Caco-2 (cell line): Measurements from ENCODE around the gene BEST3. TPM values are rescaled to one million over a fixed set of nuclear protein-coding genes. Genes with fewer than 3 reads are reported as not detected.

Experiments
- BruUV-seq: library from RNA; stranded (reverse); fragments of 400-500 nt; replicated peaks from 2 replicates; lab custom pipeline; 2021; lab: Mats Ljungman, UMichigan
- CTCF ChIA-PET: fragments of 300-600 bp; sonication (Branson Sonifier 250); formaldehyde crosslinking; loops from one replicate; lab custom pipeline; 2022; ENCODE audit warnings: antibody characterized with exemption; lab: Charles Lee
- POLR2A ChIA-PET: fragments of 300-600 bp; sonication (Branson Sonifier 250); formaldehyde crosslinking; loops from one replicate; lab custom pipeline; 2022; ENCODE audit warnings: antibody characterized with exemption; lab: Charles Lee
- DNase-seq, 2 experiments: peaks; one replicate each; pipeline versions ENCODE4 v3.0.0 to v3.0.0-alpha.2; 2020 to 2022
- H3K27me3 ChIP-seq: replicated peaks from 2 replicates; pipeline ENCODE4 v1.6.0; 2011; ENCODE audit warnings: low read length; ENCODE audit not compliant: control insufficient read depth, insufficient read depth
- H3K36me3 ChIP-seq: 2 replicates; pipeline ENCODE4 v1.5.1; 2011; ENCODE audit warnings: low read length; ENCODE audit not compliant: control insufficient read depth, insufficient read depth
- H3K4me1 ChIP-seq: fragments of 250-450 bp; sonication (Bioruptor Pico); 2 replicates; pipeline ENCODE4 v1.5.1; 2020; ENCODE audit warnings: mild to moderate bottlenecking
- H3K4me3 ChIP-seq: 2 replicates; pipeline ENCODE4 v1.5.1; 2011; ENCODE audit warnings: low read depth, mild to moderate bottlenecking, control low read depth, low read length
- H3K9me3 ChIP-seq: fragments of 250-450 bp; sonication (Bioruptor Pico); 2 replicates; pipeline ENCODE4 v1.5.1; 2020; ENCODE audit warnings: mild to moderate bottlenecking, moderate library complexity
- H3K27ac Mint-ChIP-seq: one replicate; pipeline ENCODE4 v1.8.0; 2022; ENCODE audit warnings: mixed read lengths; ENCODE audit not compliant: unreplicated experiment
- H3K27me3 Mint-ChIP-seq: one replicate; pipeline ENCODE4 v1.8.0; 2022; ENCODE audit warnings: mixed read lengths; ENCODE audit not compliant: insufficient read depth, unreplicated experiment
- H3K36me3 Mint-ChIP-seq: one replicate; pipeline ENCODE4 v1.8.0; 2022; ENCODE audit warnings: mild to moderate bottlenecking, mixed read lengths; ENCODE audit not compliant: insufficient read depth, unreplicated experiment
- H3K4me1 Mint-ChIP-seq: one replicate; pipeline ENCODE4 v1.8.0; 2022; ENCODE audit warnings: low read depth, mixed read lengths; ENCODE audit not compliant: unreplicated experiment
- H3K4me3 Mint-ChIP-seq: one replicate; pipeline ENCODE4 v1.8.0; 2022; ENCODE audit warnings: mild to moderate bottlenecking, moderate library complexity, mixed read lengths; ENCODE audit not compliant: unreplicated experiment
- H3K9me3 Mint-ChIP-seq: one replicate; pipeline ENCODE4 v1.8.0; 2022; ENCODE audit warnings: mixed read lengths; ENCODE audit not compliant: unreplicated experiment
- CTCF ChIP-seq, 2 experiments: fragments of 200-600 bp in 1 of 2; IDR thresholded peaks; 1 replicate in 1 of 2; 2 replicates in 1 of 2; pipeline versions ENCODE4 v1.5.1 to v1.8.0; 2011 to 2022; ENCODE audit warnings: antibody characterized with exemption in 1 of 2, control low read depth in 1 of 2, inconsistent platforms in 1 of 2, low read depth in 1 of 2, low read length in 1 of 2, mild to moderate bottlenecking in 1 of 2, moderate library complexity in 1 of 2; ENCODE audit not compliant: insufficient read depth in 1 of 2, severe bottlenecking in 1 of 2, unreplicated experiment in 1 of 2
- intact Hi-C: fragments of 100-400 bp; cut with micrococcal nuclease; formaldehyde crosslinking; loops from one replicate; pipeline ENCODE4 v1.10.0; 2022; ENCODE audit not compliant: unreplicated experiment
- total RNA-seq: library from RNA; stranded (reverse); gene quantifications from 2 replicates; pipeline ENCODE4 v1.2.3, GENCODE V29; 2022

BEST3 gene
- total RNA-seq, 1 experiment from 2014 or later, result 1.3 TPM

GRCh38 chr12:69641546-69641945 is 57.6 kb downstream of the BEST3 start:
- intact Hi-C loops, result no loop called here
- no peaks in the 10 kb centered on the region for H3K36me3 ChIP-seq
- no peaks in the 10 kb centered on the region for H3K27me3 Mint-ChIP-seq
- no peaks in the 10 kb centered on the region for H3K4me1 Mint-ChIP-seq
- ChIA-PET CTCF (no interaction called here), POLR2A (no interaction called here)
- no peak for TF ChIP-seq CTCF (IDR thresholded peaks at IDR 0.05; ENCODE audit: insufficient read depth in 1 of 2, low read depth in 1 of 2, low read length in 1 of 2, severe bottlenecking in 1 of 2, unreplicated experiment in 1 of 2)
- H3K4me1 ChIP-seq, result no peaks in the 10 kb centered on the region
- H3K4me3 ChIP-seq, result no peak overlapping the region
- H3K27ac Mint-ChIP-seq, result no peak overlapping the region
- H3K9me3 ChIP-seq, result no peaks in the 10 kb centered on the region
- H3K27me3 ChIP-seq, result no peaks in the 10 kb centered on the region
- no TSS peak for BruUV-seq
- DNase-seq, result no peak
- H3K4me3 Mint-ChIP-seq, result no peak overlapping the region
- H3K36me3 Mint-ChIP-seq, result no peaks in the 10 kb centered on the region
- no peaks in the 10 kb centered on the region for H3K9me3 Mint-ChIP-seq

GRCh38 chr12:69639400-69640016 is 59.6 kb downstream of the BEST3 start:
- CTCF ChIA-PET, result interaction anchor here (0.9 to 1.7 kb wide), 7 partner anchors 9 to 306 kb away, joined by 3 to 14 read pairs (median 5); partner anchors contain the start of gene CCT2
- peak; percentile 81 to 89 for TF ChIP-seq CTCF (IDR thresholded peaks at IDR 0.05; ENCODE audit: insufficient read depth in 1 of 2, low read depth in 1 of 2, low read length in 1 of 2, severe bottlenecking in 1 of 2, unreplicated experiment in 1 of 2)
- Histone ChIP-seq H3K4me1 (no peaks in the 10 kb centered on the region), H3K36me3 (no peaks in the 10 kb centered on the region), H3K9me3 (no peaks in the 10 kb centered on the region), H3K4me3 (no peak overlapping the region), H3K27me3 (no peaks in the 10 kb centered on the region)
- intact Hi-C loops, result loop anchor here (1.0 to 10.0 kb wide), 5 partner anchors 9 to 485 kb away; partner anchors contain the start of gene CCT2
- Mint-ChIP-seq H3K4me1 (no peaks in the 10 kb centered on the region), H3K27ac (no peak overlapping the region), H3K4me3 (no peak overlapping the region), H3K36me3 (no peaks in the 10 kb centered on the region), H3K9me3 (no peaks in the 10 kb centered on the region), H3K27me3 (no peaks in the 10 kb centered on the region)
- DNase-seq, result peak; percentile 70 to 75
- BruUV-seq, result no TSS peak
- POLR2A ChIA-PET, result no interaction called here

GRCh38 chr12:69633061-69633460 is 66.0 kb downstream of the BEST3 start:
- no peak overlapping the region for H3K4me3 ChIP-seq
- H3K9me3 Mint-ChIP-seq, result no peaks in the 10 kb centered on the region
- no peaks in the 10 kb centered on the region for H3K36me3 ChIP-seq
- BruUV-seq, result no TSS peak
- intact Hi-C loops, result loop anchor here (10.0 kb wide), 1 partner anchor 478 kb away; no protein-coding TSS in a partner anchor
- DNase-seq, result no peak
- H3K4me1 ChIP-seq, result peaks cover 3% of the 10 kb centered on the region; the same call in 1 of the 2 replicates
- H3K27me3 Mint-ChIP-seq, result no peaks in the 10 kb centered on the region
- no peaks in the 10 kb centered on the region for H3K9me3 ChIP-seq
- H3K4me3 Mint-ChIP-seq, result no peak overlapping the region
- no peak for TF ChIP-seq CTCF (IDR thresholded peaks at IDR 0.05; ENCODE audit: insufficient read depth in 1 of 2, low read depth in 1 of 2, low read length in 1 of 2, severe bottlenecking in 1 of 2, unreplicated experiment in 1 of 2)
- no peaks in the 10 kb centered on the region for H3K4me1 Mint-ChIP-seq
- ChIA-PET POLR2A (no interaction called here), CTCF (no interaction called here)
- no peaks in the 10 kb centered on the region for H3K36me3 Mint-ChIP-seq
- no peaks in the 10 kb centered on the region for H3K27me3 ChIP-seq
- no peak overlapping the region for H3K27ac Mint-ChIP-seq
